IMR-90 (cell line): ENCODE data around the gene APAF1. TPM values are rescaled to one million over a fixed set of nuclear protein-coding genes. Genes with fewer than 3 reads are reported as not detected.

Source experiments
- ATAC-seq: fragments of 200-7000 bp; cut with Tn5 transposase; 2 replicates; pipeline ENCODE4 v1.9.1; 2020; ENCODE audit warnings: low read depth, mild to moderate bottlenecking, moderate library complexity
- BruUV-seq: library from RNA; stranded (reverse); fragments of 400-500 nt; replicated peaks from 2 replicates; lab custom pipeline; 2021; lab: Mats Ljungman, UMichigan
- CTCF ChIA-PET: fragments of 300-600 bp; formaldehyde crosslinking; extraction: SDS; loops from one replicate; lab custom pipeline; 2021; ENCODE audit warnings: antibody characterized with exemption; lab: Yijun Ruan, JAX
- POLR2A ChIA-PET: fragments of 300-600 bp; sonication (Branson Sonifier 250); formaldehyde crosslinking; loops from one replicate; lab custom pipeline; 2022; ENCODE audit warnings: antibody characterized with exemption; ENCODE audit not compliant: unreplicated experiment; lab: Charles Lee
- DNase-seq: peaks from one replicate; pipeline ENCODE4 v3.0.0; 2013
- H2AFZ ChIP-seq: replicated peaks from 2 replicates; pipeline ENCODE3; 2013; ENCODE audit warnings: low read length, mild to moderate bottlenecking; ENCODE audit not compliant: poor library complexity
- H2AK5ac ChIP-seq: 2 replicates; pipeline ENCODE4 v1.6.1; 2013; ENCODE audit warnings: low read depth, low read length, inconsistent platforms
- H2AK9ac ChIP-seq: replicated peaks from 2 replicates; pipeline ENCODE3; 2013; ENCODE audit warnings: mild to moderate bottlenecking, low read depth, low read length, moderate library complexity; ENCODE audit not compliant: poor library complexity
- H2BK120ac ChIP-seq: 2 replicates; pipeline ENCODE4 v1.6.1; 2013; ENCODE audit warnings: low read depth, low read length, inconsistent platforms
- H2BK15ac ChIP-seq: 3 replicates; pipeline ENCODE4 v1.6.1; 2013; ENCODE audit warnings: low read depth, low read length, inconsistent platforms
- H2BK20ac ChIP-seq: 2 replicates; pipeline ENCODE4 v1.6.1; 2013; ENCODE audit warnings: low read depth, mild to moderate bottlenecking, inconsistent platforms, low read length, moderate library complexity
- H2BK5ac ChIP-seq: 2 replicates; pipeline ENCODE4 v1.6.1; 2013; ENCODE audit warnings: mild to moderate bottlenecking, low read depth, low read length, inconsistent platforms; ENCODE audit not compliant: poor library complexity, severe bottlenecking
- H3K14ac ChIP-seq: replicated peaks from 2 replicates; pipeline ENCODE4 v1.6.1; 2013; ENCODE audit warnings: low read depth, low read length, inconsistent platforms
- H3K18ac ChIP-seq: 2 replicates; pipeline ENCODE4 v1.6.1; 2013; ENCODE audit warnings: low read depth, low read length, control low read depth
- H3K23ac ChIP-seq: 2 replicates; pipeline ENCODE4 v1.6.1; 2013; ENCODE audit warnings: low read depth, low read length, inconsistent platforms
- H3K27ac ChIP-seq: 2 replicates; pipeline ENCODE4 v1.5.1; 2013; ENCODE audit warnings: mild to moderate bottlenecking, control low read depth, low read length; ENCODE audit not compliant: insufficient read depth
- H3K27me3 ChIP-seq: 2 replicates; pipeline ENCODE4 v1.6.1; 2013; ENCODE audit warnings: low read length; ENCODE audit not compliant: control insufficient read depth, insufficient read depth
- H3K36me3 ChIP-seq: 2 replicates; pipeline ENCODE4 v1.6.1; 2013; ENCODE audit warnings: low read length, mixed read lengths; ENCODE audit not compliant: control insufficient read depth, insufficient read depth
- H3K4ac ChIP-seq: 2 replicates; pipeline ENCODE4 v1.6.1; 2013; ENCODE audit warnings: low read depth, low read length, inconsistent platforms
- H3K4me1 ChIP-seq: 2 replicates; pipeline ENCODE4 v1.6.1; 2013; ENCODE audit warnings: low read length, mixed read lengths; ENCODE audit not compliant: control insufficient read depth, insufficient read depth
- H3K4me2 ChIP-seq: 2 replicates; pipeline ENCODE4 v1.6.1; 2013; ENCODE audit warnings: low read depth, mild to moderate bottlenecking, control low read depth, low read length, moderate library complexity
- H3K4me3 ChIP-seq: 2 replicates; pipeline ENCODE4 v1.5.1; 2013; ENCODE audit warnings: low read depth, mild to moderate bottlenecking, control low read depth, low read length, moderate library complexity; ENCODE audit not compliant: insufficient read depth
- H3K56ac ChIP-seq: 2 replicates; pipeline ENCODE4 v1.6.1; 2013; ENCODE audit warnings: low read length, inconsistent platforms; ENCODE audit not compliant: insufficient read depth; ENCODE audit errors: extremely low read depth
- H3K79me1 ChIP-seq, 2 experiments: 2 replicates each; pipeline ENCODE4 v1.6.1; 2013; ENCODE audit warnings: low read length in 2 of 2, inconsistent platforms in 1 of 2, low read depth in 1 of 2
- H3K9ac ChIP-seq: 2 replicates; pipeline ENCODE4 v1.6.1; 2013; ENCODE audit warnings: low read depth, low read length, control low read depth
- H3K9me1 ChIP-seq: 2 replicates; pipeline ENCODE4 v1.6.1; 2013; ENCODE audit warnings: low read length, inconsistent platforms; ENCODE audit not compliant: insufficient read depth
- H3K9me3 ChIP-seq: 2 replicates; pipeline ENCODE4 v1.6.1; 2013; ENCODE audit warnings: low read length; ENCODE audit not compliant: control insufficient read depth, insufficient read depth
- H4K20me1 ChIP-seq: 2 replicates; pipeline ENCODE4 v1.6.1; 2013; ENCODE audit warnings: low read length, inconsistent platforms; ENCODE audit not compliant: insufficient read depth
- H4K5ac ChIP-seq: 2 replicates; pipeline ENCODE4 v1.6.1; 2013; ENCODE audit warnings: mild to moderate bottlenecking, low read depth, low read length, control low read depth
- H4K8ac ChIP-seq, 2 experiments: 2 replicates each; pipeline ENCODE4 v1.6.1; 2013; ENCODE audit warnings: low read depth in 2 of 2, low read length in 2 of 2, control low read depth in 1 of 2, inconsistent platforms in 1 of 2
- H4K91ac ChIP-seq: 2 replicates; pipeline ENCODE4 v1.6.1; 2013; ENCODE audit warnings: low read depth, low read length, inconsistent platforms; ENCODE audit not compliant: insufficient read depth
- BHLHE40 ChIP-seq: fragments of 150-350 bp; IDR thresholded peaks from 2 replicates; pipeline ENCODE4 v1.6.1; 2016; ENCODE audit warnings: mild to moderate bottlenecking, low read depth, low read length
- CEBPB ChIP-seq: IDR thresholded peaks from 2 replicates; pipeline ENCODE4 v1.6.1; 2012; ENCODE audit warnings: low read depth, low read length, improper control_type of control experiment
- CTCF ChIP-seq: conservative IDR thresholded peaks from 2 replicates; pipeline ENCODE4 v1.5.1; 2012; ENCODE audit warnings: mild to moderate bottlenecking, low read depth, low read length, improper control_type of control experiment
- ELK1 ChIP-seq: fragments of 150-350 bp; IDR thresholded peaks from 2 replicates; pipeline ENCODE4 v1.6.1; 2016; ENCODE audit warnings: low read depth, mild to moderate bottlenecking, low read length, moderate library complexity, borderline replicate concordance
- MAZ ChIP-seq: IDR thresholded peaks from 2 replicates; pipeline ENCODE4 v1.6.1; 2012; ENCODE audit warnings: low read depth, mild to moderate bottlenecking, low read length, improper control_type of control experiment, moderate library complexity, borderline replicate concordance
- MXI1 ChIP-seq: IDR thresholded peaks from 2 replicates; pipeline ENCODE4 v1.6.1; 2012; ENCODE audit warnings: low read depth, mild to moderate bottlenecking, low read length, moderate library complexity, borderline replicate concordance
- NFE2L2 ChIP-seq: fragments of 150-350 bp; IDR thresholded peaks from 2 replicates; pipeline ENCODE4 v1.6.1; 2016; ENCODE audit warnings: low read depth, mild to moderate bottlenecking, low read length
- POLR2A ChIP-seq: IDR thresholded peaks from 2 replicates; pipeline ENCODE4 v1.6.1; 2012; ENCODE audit warnings: mild to moderate bottlenecking, low read depth, low read length
- RCOR1 ChIP-seq: IDR thresholded peaks from 2 replicates; pipeline ENCODE4 v1.6.1; 2012; ENCODE audit warnings: mild to moderate bottlenecking, low read length, improper control_type of control experiment; ENCODE audit not compliant: insufficient replicate concordance
- RFX5 ChIP-seq: IDR thresholded peaks from 2 replicates; pipeline ENCODE4 v1.8.0; 2012; ENCODE audit warnings: low read depth, mild to moderate bottlenecking, low read length, moderate library complexity
- SMC3 ChIP-seq: fragments of 150-350 bp; IDR thresholded peaks from 2 replicates; pipeline ENCODE4 v1.6.1; 2016; ENCODE audit warnings: low read depth, mild to moderate bottlenecking, antibody characterized with exemption, low read length, moderate library complexity
- WGBS, 2 experiments: methylation state at CpG; one replicate each; pipeline versions ENCODE4 v1.1.5 to v1.1.7; 2013; ENCODE audit warnings: missing lambda C conversion rate in 2 of 2; ENCODE audit not compliant: insufficient read length in 1 of 2; ENCODE audit errors: extremely low coverage in 2 of 2; 5-methylcytosine and 5-hydroxymethylcytosine counted together
- dilution Hi-C: fragments of 300-500 bp; cut with HindIII; formaldehyde crosslinking; loops from one replicate; pipeline ENCODE4 v1.14.3; 2018; ENCODE audit warnings: low sequenced_read_pairs; ENCODE audit not compliant: unreplicated experiment
- in situ Hi-C: fragments of 300-500 bp; cut with MboI; formaldehyde crosslinking; loops from 3 replicates; pipeline ENCODE4 v1.14.3; 2019; ENCODE audit warnings: low sequenced_read_pairs, inconsistent platforms, mixed read lengths
- intact Hi-C: fragments of 100-400 bp; cut with micrococcal nuclease; formaldehyde crosslinking; loops from 2 replicates; pipeline ENCODE4 v1.10.0; 2022
- polyA plus RNA-seq, 3 experiments: library from polyadenylated mRNA; depleted of rRNA; stranded (reverse); fragments of >200 nt; gene quantifications; 2 replicates each; pipeline ENCODE4 v1.2.3, GENCODE V29; 2012; ENCODE audit warnings: low replicate concordance in 1 of 3
- total RNA-seq: library from RNA; depleted of rRNA; stranded (reverse); fragments of >200 nt; gene quantifications from 2 replicates; pipeline ENCODE4 v1.2.3, GENCODE V29; 2012

Gene APAF1
- total and polyA plus RNA-seq, 2 of the 4 experiments (the other 2 are of a cell fraction), result 10.9 to 32.8 TPM

GRCh38 chr12:98714426-98714825 lies 69.3 kb downstream of the APAF1 start:
- Histone ChIP-seq H4K5ac (no peak overlapping the region), H2BK5ac (no peak overlapping the region), H2BK15ac (no peak overlapping the region), H3K18ac (no peak overlapping the region), H2AK5ac (no peak overlapping the region), H2BK20ac (no peak overlapping the region), H3K4me2 (no peak overlapping the region), H3K14ac (no peak overlapping the region), H3K9me3 (no peaks in the 10 kb centered on the region), H3K4me1 (peaks cover 2% of the 10 kb centered on the region; the same call in 1 of the 2 replicates), H3K56ac (no peak overlapping the region), H3K4ac (no peak overlapping the region), H2BK120ac (no peak overlapping the region), H3K79me1 (peaks cover 2% of the 10 kb centered on the region in 2 experiments; a peak in 1 of 4 replicates), H3K36me3 (peaks cover 29% of the 10 kb centered on the region), H2AK9ac (no peak overlapping the region), H4K20me1 (no peaks in the 10 kb centered on the region), H3K9ac (no peak overlapping the region), H3K27ac (no peak overlapping the region), H4K91ac (no peak overlapping the region), H4K8ac (no peak overlapping the region), H3K9me1 (peaks cover 2% of the 10 kb centered on the region; the same call in 1 of the 2 replicates), H3K27me3 (no peaks in the 10 kb centered on the region), H2AFZ (no peak overlapping the region), H3K23ac (no peak overlapping the region; the same call in 1 of the 2 replicates), H3K4me3 (no peak overlapping the region)
- no peak for TF ChIP-seq RFX5
- TF ChIP-seq ELK1, result no peak
- TF ChIP-seq RCOR1, result no peak
- TF ChIP-seq CTCF, result no peak
- TF ChIP-seq NFE2L2, result no peak
- no peak for TF ChIP-seq CEBPB
- TF ChIP-seq SMC3, result no peak
- no peak for TF ChIP-seq BHLHE40
- TF ChIP-seq MAZ, result no peak
- no peak for TF ChIP-seq MXI1
- TF ChIP-seq POLR2A, result no peak
- ATAC-seq (no peak), DNase-seq (no peak)
- ChIA-PET POLR2A (no interaction called here), CTCF (no interaction called here)
- intact Hi-C loops, result no loop called here
- no TSS peak for BruUV-seq
- in situ Hi-C loops, result no loop called here
- no CpG with 5 or more reads among the region's 4 CpGs for WGBS, 2 experiments
- dilution Hi-C loops, result no loop called here
